Endometrium (tissue), 2 donors: ENCODE data around the gene UNC45B.
"Not testable (repeated sequence)": the region's sequence is repeated elsewhere in the genome, so short reads cannot be mapped to it uniquely, and the experiment has no call there.

ENCODE experiments used
- FAIRE-seq: peaks from 2 replicates; lab custom pipeline; 2012; peaks lifted over from hg19 to GRCh38; lab: Jason Lieb, UNC
- donor health status: control.
- donor health status: control.

Gene UNC45B

GRCh38 chr17:35147375-35147905 is at the start of gene UNC45B:
UNC45B (plus strand) TSS chr17:35147817; CDS start chr17:35148264, 447 bp downstream.
- FAIRE-seq: no peak

DNA sequence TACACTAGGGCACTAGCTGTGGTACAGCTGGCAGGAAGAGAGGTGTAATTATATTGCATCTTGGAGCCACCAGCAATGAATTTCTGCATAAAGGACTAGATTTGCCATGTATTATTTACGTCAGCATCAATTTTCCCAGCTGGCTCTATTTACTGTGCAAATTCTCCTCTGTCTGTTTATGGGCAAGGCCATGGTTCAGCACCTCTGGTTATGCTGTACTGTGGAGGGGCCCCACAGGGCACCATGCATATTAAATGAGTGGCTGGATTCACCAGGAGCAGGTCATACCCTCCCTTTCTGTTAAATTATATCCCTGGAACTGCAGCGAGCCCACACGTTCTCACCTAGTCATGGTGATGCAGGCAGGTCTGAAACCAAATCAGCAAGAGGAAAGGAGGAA is 47.7 kb upstream of the UNC45B start:
- no peak for FAIRE-seq

DNA sequence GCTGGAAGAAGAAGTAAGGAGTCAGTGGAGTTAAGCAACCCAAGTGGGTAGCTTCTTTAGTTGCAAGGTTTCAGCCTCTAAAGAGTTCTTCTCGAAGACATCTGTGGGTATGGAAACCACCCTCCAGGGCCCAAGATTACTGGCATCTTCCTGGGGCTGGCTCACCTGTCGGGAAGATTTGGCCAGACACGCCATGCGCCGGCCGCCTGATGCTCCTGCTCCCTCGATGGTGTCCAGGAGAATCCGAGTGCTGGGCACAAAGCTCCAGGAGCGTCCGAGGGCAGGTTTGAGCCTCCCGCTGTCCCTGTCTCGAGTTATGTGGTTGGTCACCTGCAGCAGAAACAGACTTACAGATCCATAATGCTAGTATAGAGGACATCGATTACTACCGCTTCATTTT is 46.6 kb upstream of the UNC45B start:
- FAIRE-seq: no peak

- no peak for FAIRE-seq
Observed at GRCh38 chr17:35101725-35102124, 45.9 kb upstream of the UNC45B start.

DNA sequence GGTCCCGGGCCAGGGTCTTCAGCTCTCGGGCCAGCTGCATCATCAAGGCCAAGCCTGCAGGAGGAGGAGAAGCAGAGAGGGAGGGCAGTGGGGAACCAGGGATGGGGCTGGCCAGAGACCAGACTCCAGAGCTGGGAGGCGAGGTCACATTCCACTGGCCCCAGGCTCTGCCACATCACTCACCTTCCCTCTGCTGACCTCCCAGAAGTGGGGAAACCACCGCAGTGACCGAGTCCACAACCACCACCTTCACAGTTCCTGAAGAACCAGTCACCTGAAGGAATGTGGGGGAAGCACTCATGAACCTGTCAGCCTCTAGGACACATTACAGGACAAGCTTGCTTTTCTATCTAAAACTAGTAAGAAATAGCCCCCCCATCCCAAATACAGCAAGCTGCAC is 44.3 kb upstream of the UNC45B start:
- no peak for FAIRE-seq

GRCh38 chr17:35104844-35105450 is 42.7 kb upstream of the UNC45B start:
- no peak for FAIRE-seq

GRCh38 chr17:35110791-35111190 is 36.8 kb upstream of the UNC45B start:
- FAIRE-seq: not testable (repeated sequence)

DNA sequence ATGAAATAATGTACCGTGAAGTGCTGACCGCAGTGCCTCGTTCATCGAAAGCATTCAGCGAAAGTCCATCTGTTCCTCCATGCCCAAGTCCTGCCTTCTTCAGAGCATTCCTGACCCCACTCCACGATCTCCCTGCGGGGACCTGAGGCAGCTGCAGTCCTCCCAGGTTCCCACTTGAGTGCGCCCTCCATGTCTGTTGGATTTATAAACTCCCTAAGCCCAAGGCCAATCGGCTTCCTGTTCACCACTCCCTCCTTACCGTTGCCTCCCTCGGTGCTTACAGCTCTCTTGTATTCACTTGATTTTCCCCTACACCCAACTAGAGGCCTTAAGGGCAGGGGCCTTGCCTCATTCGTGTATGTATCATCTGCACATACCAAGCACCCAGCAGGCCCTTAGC is 30.8 kb upstream of the UNC45B start:
- no peak for FAIRE-seq

DNA sequence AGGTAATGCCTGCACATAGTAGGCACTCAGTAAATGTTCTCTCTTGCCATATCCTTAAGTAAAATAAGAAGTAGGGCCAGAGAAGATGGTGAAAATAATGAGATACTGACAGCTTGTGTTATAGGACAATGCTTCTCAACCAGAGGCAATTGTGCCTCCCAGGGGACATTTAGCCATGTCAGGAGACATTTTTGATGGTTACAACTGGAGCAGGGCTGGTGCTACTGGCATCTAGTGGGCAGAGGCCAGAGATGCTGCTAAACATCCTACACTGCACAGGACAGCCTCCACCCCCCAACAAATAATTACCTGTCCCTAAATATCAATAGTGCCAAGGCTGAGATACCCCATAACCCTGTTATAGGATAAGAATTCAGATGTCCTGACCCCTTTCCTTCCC is 29.6 kb upstream of the UNC45B start:
- no peak for FAIRE-seq

GRCh38 chr17:35119370-35120165 is 28.0 kb upstream of the UNC45B start, which contains the start of gene RAD51D:
RAD51D (minus strand) TSS chr17:35119860; CDS start chr17:35119613, 247 bp downstream.
- FAIRE-seq: no peak

DNA sequence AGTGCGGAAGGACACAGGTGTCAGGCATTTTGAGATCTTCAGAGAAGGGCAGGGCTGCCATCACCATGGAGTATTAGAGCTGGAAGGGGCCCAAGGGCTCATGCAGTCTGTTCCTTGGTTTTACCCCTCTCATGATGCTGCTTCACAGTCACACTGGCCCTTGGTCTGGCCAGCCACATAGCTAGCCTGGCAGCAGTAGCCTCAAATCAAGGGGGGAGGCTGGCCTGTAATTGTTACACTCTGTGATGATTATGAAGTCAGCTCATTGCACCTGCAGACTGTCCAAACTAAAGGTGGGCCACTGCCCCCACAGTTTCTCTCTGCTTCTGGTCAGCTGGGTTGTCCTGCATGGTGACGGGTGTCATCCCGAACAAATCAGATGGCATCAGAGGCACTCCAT is 26.3 kb upstream of the UNC45B start, which contains the start of gene FNDC8:
FNDC8 (plus strand) TSS at position 301 of the 400 bp plus-strand sequence; CDS start at position 380, 79 bp downstream.
- no peak for FAIRE-seq

DNA sequence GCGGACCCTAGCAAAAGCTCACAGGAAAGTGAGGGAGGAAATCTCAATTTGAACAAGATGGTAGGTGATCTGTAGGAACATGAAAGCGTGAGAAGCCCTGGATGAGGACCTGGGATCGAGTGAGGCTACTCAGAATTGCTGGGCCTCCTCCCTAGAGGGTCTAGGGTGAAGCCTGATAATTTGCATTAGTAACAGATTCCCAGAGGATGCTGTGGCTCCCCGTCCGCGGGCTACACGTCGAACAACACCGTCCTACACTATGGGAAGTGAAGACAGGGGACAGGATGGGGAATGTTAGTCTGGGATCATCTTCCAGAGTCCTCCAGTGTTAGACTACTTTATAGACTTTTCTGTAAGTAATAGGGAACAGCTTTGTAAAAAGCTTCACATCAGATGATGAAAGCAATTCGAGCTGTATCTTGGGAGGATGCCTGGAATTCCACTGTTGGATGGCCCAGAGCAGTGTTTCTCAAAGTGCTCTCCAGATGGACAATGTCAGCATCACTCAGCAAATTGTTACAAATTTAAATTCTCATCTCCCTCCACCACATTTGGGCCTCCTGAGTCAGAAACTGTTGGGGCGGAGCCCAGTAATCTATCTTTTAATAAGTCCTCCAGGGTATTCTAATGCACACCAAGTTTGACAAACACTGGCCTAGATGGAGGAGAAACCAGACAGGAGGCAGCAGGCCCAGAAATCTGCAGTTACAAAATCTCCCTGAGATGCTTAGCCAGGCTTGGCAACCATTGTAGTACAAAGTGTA is 19.7 kb upstream of the UNC45B start:
- no peak for FAIRE-seq

GRCh38 chr17:35129154-35129972 is 18.3 kb upstream of the UNC45B start:
- no peak for FAIRE-seq

- FAIRE-seq: no peak
Observed at GRCh38 chr17:35129973-35130351, 17.7 kb upstream of the UNC45B start.

DNA sequence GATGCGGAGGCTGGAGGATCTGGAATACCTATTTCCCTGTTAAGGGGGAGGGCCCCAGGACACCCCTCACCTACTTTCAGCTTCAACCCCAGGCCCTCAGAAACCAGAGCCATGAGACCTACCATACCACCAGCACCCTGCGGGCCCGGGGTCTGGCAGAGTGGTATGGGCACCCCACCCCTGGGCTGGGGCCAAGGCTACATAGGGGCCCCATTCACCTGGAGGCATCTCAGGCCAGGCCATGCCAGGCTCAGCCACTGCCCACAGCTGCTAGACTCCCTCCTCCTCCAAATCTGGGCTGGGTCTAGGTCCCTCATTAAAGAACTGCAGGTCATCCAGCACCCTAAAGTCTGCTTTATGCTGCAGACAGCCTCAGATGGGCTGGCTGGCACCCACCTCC is 17.2 kb upstream of the UNC45B start:
- FAIRE-seq: no peak

DNA sequence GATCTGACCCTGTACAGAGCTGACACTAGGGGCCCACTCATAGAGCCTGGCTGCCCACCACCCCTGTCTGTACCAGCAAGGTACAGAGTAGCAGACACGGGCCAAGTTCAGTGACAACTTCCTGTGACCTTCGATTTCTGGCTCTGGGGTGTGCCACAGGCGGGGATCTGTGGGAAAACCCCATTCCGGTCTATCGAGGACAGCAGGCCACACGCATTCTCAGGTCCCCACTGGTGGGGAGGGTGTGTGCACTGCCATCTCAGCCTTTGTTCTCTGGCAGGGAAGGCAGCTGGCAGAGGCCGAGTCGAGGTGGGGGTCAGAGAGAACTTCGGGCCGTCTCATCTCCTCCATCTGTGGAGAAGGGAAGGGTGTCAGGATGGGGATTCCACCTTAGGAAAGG is 15.5 kb upstream of the UNC45B start:
- no peak for FAIRE-seq

DNA sequence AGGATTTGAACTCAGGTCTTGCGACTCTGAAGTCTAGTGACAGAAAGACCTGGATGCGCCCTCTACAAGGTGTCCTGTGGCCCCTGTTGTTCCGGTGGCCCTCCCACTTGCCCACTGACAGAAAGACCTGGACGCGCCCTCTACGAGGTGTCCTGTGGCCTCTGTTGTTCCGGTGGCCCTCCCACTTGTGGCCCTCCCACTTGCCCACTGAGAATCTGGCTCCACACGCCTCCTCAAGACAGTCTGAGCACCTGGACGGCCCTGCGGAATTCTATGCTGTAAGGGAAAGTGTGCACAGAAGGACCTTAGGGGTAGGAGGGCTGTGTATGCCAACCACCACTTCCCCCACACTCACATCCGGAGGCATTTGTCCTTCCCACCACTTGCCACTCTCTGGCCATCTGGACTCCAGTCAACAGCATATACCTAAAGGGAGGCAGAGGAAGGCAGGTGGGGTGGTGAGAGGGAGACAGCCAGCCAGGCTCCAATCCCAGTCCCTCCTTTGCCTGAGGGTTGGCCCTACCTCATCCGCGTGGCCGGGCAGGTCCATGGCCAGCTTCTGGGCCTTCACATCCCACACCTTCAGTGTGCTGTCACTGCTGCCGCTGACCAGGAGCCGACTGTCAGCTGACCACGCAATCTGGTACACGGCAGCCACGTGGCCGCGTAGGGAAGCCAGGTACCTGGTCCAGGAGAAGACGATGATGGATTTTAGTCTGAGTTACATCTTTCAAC is 14.6 kb upstream of the UNC45B start:
- no peak for FAIRE-seq

DNA sequence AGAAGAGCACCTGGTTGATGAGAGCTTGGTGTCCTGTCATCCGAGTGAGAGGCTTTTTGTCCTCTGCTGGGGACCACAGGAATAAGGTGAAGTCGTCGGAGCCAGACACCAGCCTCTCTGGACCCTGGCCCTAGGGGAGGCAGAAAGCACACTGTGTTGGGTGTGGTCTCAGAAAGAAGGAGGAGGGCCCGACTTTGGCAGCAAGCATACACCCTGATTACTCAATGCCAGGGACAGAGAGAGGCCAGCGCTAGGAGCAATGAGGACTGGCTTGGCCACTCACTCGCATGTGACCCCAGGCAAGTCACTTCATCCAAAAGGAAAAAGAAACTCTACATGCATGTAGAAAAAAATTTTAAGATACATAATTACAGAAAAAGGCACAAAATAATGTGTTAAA is 12.3 kb upstream of the UNC45B start:
- no peak for FAIRE-seq

- FAIRE-seq: no peak
Observed at GRCh38 chr17:35138218-35138617, 9.4 kb upstream of the UNC45B start.

- FAIRE-seq: no peak
Observed at GRCh38 chr17:35141681-35142466, 5.7 kb upstream of the UNC45B start, which contains the start of gene NLE1. NLE1 (minus strand) TSS chr17:35142303; CDS start chr17:35142275, 28 bp downstream.
